Ovary (tissue), 3 donors: ENCODE measurements around the gene SSBP4.

Experiments
- CTCF ChIP-seq, 3 donors: fragments of 450-650 bp in 2 of 3; fragments of 200-600 bp in 1 of 3; IDR thresholded peaks; one replicate each; pipeline versions ENCODE4 v1.5.1 to v1.8.0; 2016 to 2022; ENCODE audit warnings: antibody characterized with exemption in 3 of 3, mild to moderate bottlenecking in 1 of 3
- EP300 ChIP-seq: sonication (generic); formaldehyde crosslinking; IDR thresholded peaks from one replicate; pipeline ENCODE4 v1.6.1; 2017; ENCODE audit warnings: antibody characterized with exemption
- donor health status: DM: no; HTN: no; CAD: no.

- no peak for TF ChIP-seq CTCF (IDR thresholded peaks at IDR 0.05)
- no peak for TF ChIP-seq EP300
These were observed 4.6 kb upstream of the SSBP4 start for GRCh38 chr19:18414504-18415177.
